Measurements from ENCODE around the gene LRRC8E. TPM values are rescaled to one million over a fixed set of nuclear protein-coding genes. Genes with fewer than 3 reads are reported as not detected.

The LRRC8E gene
- polyA plus RNA-seq, 1 donor (not counting 4 experiments of a cell fraction or from before 2014, with no cell fraction given), result 13.5 TPM

DNA sequence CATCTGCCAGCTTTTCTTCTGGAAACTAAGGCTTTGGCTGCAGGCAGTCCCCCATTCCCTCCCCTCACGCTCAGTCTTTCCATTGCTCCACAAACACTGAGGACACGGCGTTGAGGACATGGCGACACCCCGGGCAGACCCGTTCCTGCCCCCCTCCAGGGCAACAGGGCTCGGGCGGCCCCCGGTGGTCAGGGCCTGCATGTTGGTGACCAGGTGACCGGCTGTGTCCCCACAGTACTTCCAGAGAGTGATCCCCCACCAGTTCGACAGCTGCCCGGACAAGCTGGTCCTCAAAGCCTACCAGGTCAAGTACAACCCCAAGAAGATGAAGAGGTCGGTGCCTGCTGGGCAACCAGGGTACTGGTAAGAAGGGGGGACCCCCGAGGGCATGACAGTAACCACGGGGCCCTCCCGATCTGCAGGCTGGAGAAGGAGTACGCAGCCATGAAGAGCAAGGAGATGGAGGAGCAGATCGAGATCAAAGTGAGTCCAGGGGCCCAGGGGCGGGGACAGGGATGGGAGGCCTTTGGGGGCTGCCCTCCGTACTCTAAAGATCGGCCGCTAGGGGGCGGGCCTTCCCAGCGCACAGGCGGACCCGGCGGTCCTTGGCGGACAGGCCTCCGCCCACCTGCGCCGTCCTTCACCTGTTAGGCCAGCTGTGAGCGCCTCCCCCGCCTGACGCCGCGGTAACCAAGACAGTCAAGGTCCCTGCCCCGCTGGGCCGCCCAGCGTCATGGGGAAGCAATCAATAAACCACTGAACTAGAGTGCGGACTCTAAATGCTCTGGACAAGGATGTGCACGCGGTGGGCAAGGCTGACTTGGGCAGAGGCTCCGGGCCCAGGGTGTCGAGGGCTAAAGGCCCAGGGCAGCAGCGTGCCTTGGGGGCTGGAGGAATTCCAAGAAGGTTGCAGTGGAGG lies 35.2 kb upstream of the LRRC8E start:
- Histone ChIP-seq H3K4me1 (ENCODE audit: control insufficient read depth, extremely low read depth, insufficient read depth, low read length) (peaks cover 10% of the 10 kb centered on the region), H3K9ac (ENCODE audit: control insufficient read depth, extremely low read depth, insufficient read depth, low read length) (no peak overlapping the region), H3K27me3 (ENCODE audit: control insufficient read depth, extremely low read depth, insufficient read depth, low read length) (no peaks in the 10 kb centered on the region), H2AFZ (ENCODE audit: control insufficient read depth, low read length) (no peak overlapping the region), H3K4me2 (ENCODE audit: control insufficient read depth, extremely low read depth, insufficient read depth, low read depth, low read length) (peak overlapping the region; percentile 4), H3K9me3 (ENCODE audit: control insufficient read depth, low read depth, low read length) (no peaks in the 10 kb centered on the region), H3K9me1 (ENCODE audit: control insufficient read depth, extremely low read depth, insufficient read depth, low read length) (no peaks in the 10 kb centered on the region), H3K36me3 (ENCODE audit: control insufficient read depth in 2 of 2, extremely low read depth in 1 of 2, insufficient read depth in 2 of 2, low read length in 2 of 2) (peaks cover 0 to 2% of the 10 kb centered on the region in 2 experiments), H3K27ac (ENCODE audit: control insufficient read depth, insufficient read depth, low read length) (no peak overlapping the region), H3K79me2 (ENCODE audit: control insufficient read depth, insufficient read depth, low read length) (no peaks in the 10 kb centered on the region), H4K20me1 (ENCODE audit: control insufficient read depth, extremely low read depth, insufficient read depth, low read length) (no peaks in the 10 kb centered on the region), H3K4me3 (ENCODE audit: control insufficient read depth in 2 of 3, extremely low read depth in 1 of 3, insufficient read depth in 2 of 3, low read depth in 1 of 3, low read length in 3 of 3) (no peak overlapping the region)
- FAIRE-seq (no peak), DNase-seq (ENCODE audit: low read depth, low spot score) (no peak)
- no peak for TF ChIP-seq EZH2 (IDR thresholded peaks at IDR 0.05; ENCODE audit: low read length)
- TF ChIP-seq, protein P1, sequence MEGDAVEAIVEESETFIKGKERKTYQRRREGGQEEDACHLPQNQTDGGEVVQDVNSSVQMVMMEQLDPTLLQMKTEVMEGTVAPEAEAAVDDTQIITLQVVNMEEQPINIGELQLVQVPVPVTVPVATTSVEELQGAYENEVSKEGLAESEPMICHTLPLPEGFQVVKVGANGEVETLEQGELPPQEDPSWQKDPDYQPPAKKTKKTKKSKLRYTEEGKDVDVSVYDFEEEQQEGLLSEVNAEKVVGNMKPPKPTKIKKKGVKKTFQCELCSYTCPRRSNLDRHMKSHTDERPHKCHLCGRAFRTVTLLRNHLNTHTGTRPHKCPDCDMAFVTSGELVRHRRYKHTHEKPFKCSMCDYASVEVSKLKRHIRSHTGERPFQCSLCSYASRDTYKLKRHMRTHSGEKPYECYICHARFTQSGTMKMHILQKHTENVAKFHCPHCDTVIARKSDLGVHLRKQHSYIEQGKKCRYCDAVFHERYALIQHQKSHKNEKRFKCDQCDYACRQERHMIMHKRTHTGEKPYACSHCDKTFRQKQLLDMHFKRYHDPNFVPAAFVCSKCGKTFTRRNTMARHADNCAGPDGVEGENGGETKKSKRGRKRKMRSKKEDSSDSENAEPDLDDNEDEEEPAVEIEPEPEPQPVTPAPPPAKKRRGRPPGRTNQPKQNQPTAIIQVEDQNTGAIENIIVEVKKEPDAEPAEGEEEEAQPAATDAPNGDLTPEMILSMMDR (optimal IDR thresholded peaks at IDR 0.05 in 1 of 3, IDR thresholded peaks at IDR 0.05 in 1 of 3, conservative IDR thresholded peaks at IDR 0.05 in 1 of 3; ENCODE audit: extremely low read depth in 1 of 3, insufficient read depth in 2 of 3, low read length in 3 of 3), result peak in 2 of 3 experiments; percentile 84 to 89
- dilution Hi-C loops (cut with MboI; ENCODE audit: extremely low pct_ligation_motif_present, low sequenced_read_pairs), result no loop called here

DNA sequence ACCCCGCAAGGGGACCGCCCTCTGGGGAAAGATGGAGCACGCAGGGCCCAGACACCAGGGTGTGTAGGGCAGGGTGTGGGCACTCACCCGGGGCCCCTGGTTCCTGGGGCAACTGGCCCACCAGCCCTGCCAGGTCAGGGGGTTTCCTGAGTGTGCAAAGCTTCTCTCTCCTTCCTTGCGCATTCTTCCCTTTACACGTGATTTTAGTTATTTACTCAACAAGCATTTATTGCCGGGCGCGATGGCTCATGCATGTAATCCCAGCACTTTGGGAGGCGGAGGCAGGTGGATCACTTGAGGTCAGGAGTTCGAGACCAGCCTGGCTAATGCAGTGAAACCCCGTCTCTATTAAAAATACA lies 34.6 kb upstream of the LRRC8E start:
- Histone ChIP-seq H4K20me1 (ENCODE audit: control insufficient read depth, extremely low read depth, insufficient read depth, low read length) (no peaks in the 10 kb centered on the region), H3K4me2 (ENCODE audit: control insufficient read depth, extremely low read depth, insufficient read depth, low read depth, low read length) (no peak overlapping the region), H3K4me1 (ENCODE audit: control insufficient read depth, extremely low read depth, insufficient read depth, low read length) (peaks cover 10% of the 10 kb centered on the region), H3K27ac (ENCODE audit: control insufficient read depth, insufficient read depth, low read length) (no peak overlapping the region), H2AFZ (ENCODE audit: control insufficient read depth, low read length) (no peak overlapping the region), H3K4me3 (ENCODE audit: control insufficient read depth in 2 of 3, extremely low read depth in 1 of 3, insufficient read depth in 2 of 3, low read depth in 1 of 3, low read length in 3 of 3) (no peak overlapping the region), H3K9me3 (ENCODE audit: control insufficient read depth, low read depth, low read length) (no peaks in the 10 kb centered on the region), H3K27me3 (ENCODE audit: control insufficient read depth, extremely low read depth, insufficient read depth, low read length) (no peaks in the 10 kb centered on the region), H3K9ac (ENCODE audit: control insufficient read depth, extremely low read depth, insufficient read depth, low read length) (no peak overlapping the region), H3K79me2 (ENCODE audit: control insufficient read depth, insufficient read depth, low read length) (no peaks in the 10 kb centered on the region), H3K36me3 (ENCODE audit: control insufficient read depth in 2 of 2, extremely low read depth in 1 of 2, insufficient read depth in 2 of 2, low read length in 2 of 2) (peaks cover 0 to 2% of the 10 kb centered on the region in 2 experiments), H3K9me1 (ENCODE audit: control insufficient read depth, extremely low read depth, insufficient read depth, low read length) (no peaks in the 10 kb centered on the region)
- DNase-seq (ENCODE audit: low read depth, low spot score), result no peak
- TF ChIP-seq EZH2 (IDR thresholded peaks at IDR 0.05; ENCODE audit: low read length), result no peak
- TF ChIP-seq, protein P1 (optimal IDR thresholded peaks at IDR 0.05 in 1 of 3, IDR thresholded peaks at IDR 0.05 in 1 of 3, conservative IDR thresholded peaks at IDR 0.05 in 1 of 3; ENCODE audit: extremely low read depth in 1 of 3, insufficient read depth in 2 of 3, low read length in 3 of 3), result no peak
- dilution Hi-C loops (cut with MboI; ENCODE audit: extremely low pct_ligation_motif_present, low sequenced_read_pairs), result no loop called here
- no peak for FAIRE-seq

Data from keratinocyte (primary cell).